ENCODE results near the gene LDLRAP1.
"Not testable (repeated sequence)": the region's sequence is repeated elsewhere in the genome, so short reads cannot be mapped to it uniquely, and the experiment has no call there.

The LDLRAP1 gene

GRCh38 chr1:25576459-25577133, 33.2 kb downstream of the LDLRAP1 start:
- no peak for DNase-seq (ENCODE audit: low read depth in 2 of 2)

GRCh38 chr1:25577134-25577920, 33.9 kb downstream of the LDLRAP1 start:
- DNase-seq (ENCODE audit: low read depth in 2 of 2): no peak

- no peak for DNase-seq (ENCODE audit: low read depth in 2 of 2)
These were observed 36.2 kb downstream of the LDLRAP1 start for GRCh38 chr1:25579292-25580252.

GRCh38 chr1:25580927-25581326, 37.5 kb downstream of the LDLRAP1 start:
- DNase-seq (ENCODE audit: low read depth in 2 of 2): no peak

GRCh38 chr1:25581764-25582163, 38.4 kb downstream of the LDLRAP1 start:
- no peak for DNase-seq (ENCODE audit: low read depth in 2 of 2)

GRCh38 chr1:25583519-25584370, 40.3 kb downstream of the LDLRAP1 start:
- DNase-seq (ENCODE audit: low read depth in 2 of 2): no peak

GRCh38 chr1:25586181-25586588, 42.8 kb downstream of the LDLRAP1 start:
- DNase-seq (ENCODE audit: low read depth in 2 of 2): no peak

- DNase-seq (ENCODE audit: low read depth in 2 of 2): no peak
These were observed 43.9 kb downstream of the LDLRAP1 start for GRCh38 chr1:25587290-25587689.

- not testable (repeated sequence) for DNase-seq (ENCODE audit: low read depth in 2 of 2)
These were observed 44.8 kb downstream of the LDLRAP1 start for GRCh38 chr1:25588224-25588623.

GRCh38 chr1:25588786-25589185, 45.4 kb downstream of the LDLRAP1 start:
- not testable (repeated sequence) for DNase-seq (ENCODE audit: low read depth in 2 of 2)

- DNase-seq (ENCODE audit: low read depth in 2 of 2): no peak
These were observed 46.9 kb downstream of the LDLRAP1 start for GRCh38 chr1:25590096-25590824.

GRCh38 chr1:25593861-25594260, 50.5 kb downstream of the LDLRAP1 start:
- no peak for DNase-seq (ENCODE audit: low read depth in 2 of 2)

GRCh38 chr1:25594971-25595370, 51.6 kb downstream of the LDLRAP1 start:
- no peak for DNase-seq (ENCODE audit: low read depth in 2 of 2)

GRCh38 chr1:25596641-25597040, 53.2 kb downstream of the LDLRAP1 start:
- DNase-seq (ENCODE audit: low read depth in 2 of 2): not testable (repeated sequence)

- DNase-seq (ENCODE audit: low read depth in 2 of 2): no peak
These were observed 55.5 kb downstream of the LDLRAP1 start for GRCh38 chr1:25598879-25599278.

- DNase-seq (ENCODE audit: low read depth in 2 of 2): no peak
These were observed 56.7 kb downstream of the LDLRAP1 start for GRCh38 chr1:25599969-25600610.

GRCh38 chr1:25600971-25601699, 57.7 kb downstream of the LDLRAP1 start:
- DNase-seq (ENCODE audit: low read depth in 2 of 2): not testable (repeated sequence)

- not testable (repeated sequence) for DNase-seq (ENCODE audit: low read depth in 2 of 2)
These were observed 60.6 kb downstream of the LDLRAP1 start for GRCh38 chr1:25603779-25604538.

All from stimulated activated CD8-positive, alpha-beta memory T cell treated with anti-CD3 and anti-CD28 coated beads, Interleukin-7, amount 100 ng/mL, for 1 hour (primary cell).